ENCODE data around the gene POLR2F.

Gene POLR2F

DNA sequence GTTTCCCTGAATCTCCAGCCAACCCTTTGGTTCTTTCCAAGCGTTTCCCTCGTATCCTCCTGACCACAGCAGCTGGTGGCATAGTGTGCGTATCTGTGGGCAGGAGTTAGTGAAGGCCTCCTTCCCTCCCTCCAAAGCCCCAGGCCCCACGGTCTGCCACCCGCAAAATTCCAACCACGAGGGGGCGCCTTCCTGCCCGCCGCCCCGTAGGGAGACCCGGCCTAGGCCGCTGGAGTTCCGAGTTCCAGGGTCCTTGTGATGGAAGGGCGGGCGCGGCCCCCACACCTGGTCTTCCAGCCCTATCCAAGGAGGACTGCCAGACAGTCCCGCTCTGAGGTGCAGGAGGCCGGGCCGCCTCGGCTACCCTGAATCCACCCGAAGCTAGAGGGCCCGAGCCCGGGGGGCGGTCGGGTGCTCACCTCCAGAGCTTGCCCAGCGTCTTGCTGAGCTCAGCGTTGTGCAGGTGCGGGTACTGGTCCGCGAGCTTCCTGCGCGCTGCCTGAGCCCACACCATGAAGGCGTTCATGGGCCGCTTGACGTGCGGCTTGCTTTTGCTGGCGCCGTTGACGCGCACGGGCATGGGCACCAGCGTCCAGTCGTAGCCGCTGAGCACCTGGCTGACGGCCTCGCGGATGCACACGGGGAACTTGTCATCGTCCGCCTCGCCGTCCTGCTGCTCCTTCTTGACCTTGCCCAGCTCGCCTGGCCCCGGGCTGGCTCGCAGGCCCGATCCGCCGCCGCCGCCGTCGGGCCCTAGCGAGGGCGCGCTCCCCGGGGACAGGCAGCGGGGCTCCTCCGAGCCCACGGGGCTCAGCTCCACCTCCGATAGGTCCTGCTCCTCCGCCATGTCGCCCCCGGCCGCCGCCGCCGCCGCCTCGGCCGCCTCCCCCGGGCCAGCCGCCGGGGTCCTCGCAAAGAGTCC is 29.7 kb downstream of the POLR2F start:
- no peak for TF ChIP-seq CTCF (IDR thresholded peaks at IDR 0.05; ENCODE audit: low read depth, low read length)
- no peak for DNase-seq (ENCODE audit: low read depth in 2 of 2)
- H3K4me3 ChIP-seq (replicated peaks in 1 of 2; ENCODE audit: low read depth in 2 of 2, low read length in 2 of 2), result no peak overlapping the region

- TF ChIP-seq CTCF (IDR thresholded peaks at IDR 0.05; ENCODE audit: low read depth, low read length), result no peak
- no peak within 1 kb of the TSS for H3K4me3 ChIP-seq (replicated peaks in 1 of 2; ENCODE audit: low read depth in 2 of 2, low read length in 2 of 2)
- DNase-seq (ENCODE audit: low read depth in 2 of 2), result no peak
Observed at GRCh38 chr22:37983860-37984791, 30.6 kb downstream of the POLR2F start, which contains the start of gene SOX10. Gene SOX10, minus strand, starts transcription at chr22:37984555. Its CDS starts 771 bp downstream, at chr22:37983784.

DNA sequence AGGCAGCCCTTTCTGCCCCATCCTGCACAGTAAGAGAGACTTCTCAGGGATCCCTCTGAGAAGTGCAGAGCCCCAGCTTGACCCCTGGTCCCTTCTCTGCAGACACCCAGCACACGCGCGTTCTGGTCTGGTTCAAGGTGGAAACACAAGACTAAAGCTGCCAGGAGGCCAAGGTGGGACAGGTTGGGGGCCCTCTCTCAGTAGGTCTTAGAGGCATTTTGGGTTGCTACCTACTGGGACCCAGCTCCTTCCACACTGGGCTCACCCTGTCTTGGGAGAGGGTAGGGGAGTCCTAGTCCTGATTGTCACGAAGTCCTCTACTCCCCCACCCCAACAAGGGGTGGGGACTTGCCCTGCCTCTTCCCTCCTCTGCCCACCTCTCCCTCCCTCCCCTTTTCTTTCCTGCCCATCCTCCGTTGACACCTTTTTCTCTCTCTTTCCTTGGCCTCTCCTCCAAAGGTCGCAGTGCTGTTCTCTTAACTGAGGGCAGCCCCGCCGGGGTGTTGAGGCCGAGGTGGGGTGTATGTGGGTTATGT is 31.6 kb downstream of the POLR2F start:
- TF ChIP-seq CTCF (IDR thresholded peaks at IDR 0.05; ENCODE audit: low read depth, low read length), result no peak
- DNase-seq (ENCODE audit: low read depth in 2 of 2), result no peak
- no peak overlapping the region for H3K4me3 ChIP-seq (replicated peaks in 1 of 2; ENCODE audit: low read depth in 2 of 2, low read length in 2 of 2)

- no peak for DNase-seq (ENCODE audit: low read depth in 2 of 2)
- H3K4me3 ChIP-seq (replicated peaks in 1 of 2; ENCODE audit: low read depth in 2 of 2, low read length in 2 of 2), result no peak overlapping the region
- TF ChIP-seq CTCF (IDR thresholded peaks at IDR 0.05; ENCODE audit: low read depth, low read length), result no peak
Observed at GRCh38 chr22:37985751-37986281, 32.3 kb downstream of the POLR2F start.

GRCh38 chr22:37986371-37986770 is 32.9 kb downstream of the POLR2F start:
- no peak for DNase-seq (ENCODE audit: low read depth in 2 of 2)
- H3K4me3 ChIP-seq (replicated peaks in 1 of 2; ENCODE audit: low read depth in 2 of 2, low read length in 2 of 2), result no peak overlapping the region
- no peak for TF ChIP-seq CTCF (IDR thresholded peaks at IDR 0.05; ENCODE audit: low read depth, low read length)
